Activated naive CD8-positive, alpha-beta T cell treated with anti-CD3 and anti-CD28 coated beads, Interleukin-2, amount 50 U/mL, for 24 hours (primary cell): ENCODE data around the gene FGF11.

ENCODE experiments used
- ATAC-seq: fragments of 150-1000 bp; cut with Tn5 transposase; one replicate; pipeline ENCODE4 v1.10.0; 2021
- DNase-seq: peaks from one replicate; pipeline ENCODE4 v3.0.0; 2021
- H3K27ac Mint-ChIP-seq: one replicate; pipeline ENCODE4 v1.8.0; 2021; ENCODE audit warnings: mild to moderate bottlenecking, mixed read lengths
- H3K27me3 Mint-ChIP-seq: one replicate; pipeline ENCODE4 v1.8.0; 2021; ENCODE audit warnings: mixed read lengths
- H3K36me3 Mint-ChIP-seq: one replicate; pipeline ENCODE4 v1.8.0; 2021; ENCODE audit warnings: low read depth, mixed read lengths
- H3K4me1 Mint-ChIP-seq: one replicate; pipeline ENCODE4 v1.8.0; 2021; ENCODE audit warnings: mixed read lengths
- H3K4me3 Mint-ChIP-seq: one replicate; pipeline ENCODE4 v1.8.0; 2021; ENCODE audit warnings: mild to moderate bottlenecking, moderate library complexity, mixed read lengths
- H3K9me3 Mint-ChIP-seq: one replicate; pipeline ENCODE4 v1.8.0; 2021; ENCODE audit warnings: mixed read lengths

The FGF11 gene

DNA sequence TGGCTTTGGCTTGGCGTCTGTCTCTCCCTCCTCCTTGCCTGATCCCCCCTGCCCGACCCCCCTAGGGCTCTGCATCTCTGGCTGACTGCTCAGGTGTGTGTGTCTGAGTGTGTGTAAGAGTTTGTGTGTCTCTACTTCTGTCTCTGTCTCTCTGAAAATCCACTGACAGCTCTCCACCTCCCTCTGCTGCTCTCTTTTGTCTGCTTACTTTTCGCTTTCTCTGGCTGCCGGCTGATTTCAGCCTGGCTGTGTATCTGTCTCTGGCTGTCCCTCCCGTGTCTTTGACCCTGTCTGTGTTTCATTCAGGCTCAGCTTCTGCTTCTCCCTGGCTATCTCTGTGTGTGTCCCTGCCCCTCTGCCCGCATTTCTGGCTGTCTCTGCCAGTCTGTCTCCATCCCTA, 23.0 kb upstream of the FGF11 start:
- DNase-seq, result no peak
- no peak overlapping the region for H3K4me3 Mint-ChIP-seq
- ATAC-seq, result no peak
- H3K27me3 Mint-ChIP-seq, result no peaks in the 10 kb centered on the region
- no peaks in the 10 kb centered on the region for H3K9me3 Mint-ChIP-seq
- no peaks in the 10 kb centered on the region for H3K4me1 Mint-ChIP-seq
- peak overlapping the region; percentile 2 for H3K27ac Mint-ChIP-seq
- no peaks in the 10 kb centered on the region for H3K36me3 Mint-ChIP-seq

- no peaks in the 10 kb centered on the region for H3K27me3 Mint-ChIP-seq
- no peaks in the 10 kb centered on the region for H3K36me3 Mint-ChIP-seq
- H3K4me3 Mint-ChIP-seq, result no peak overlapping the region
- no peak overlapping the region for H3K27ac Mint-ChIP-seq
- ATAC-seq (no peak), DNase-seq (no peak)
- no peaks in the 10 kb centered on the region for H3K9me3 Mint-ChIP-seq
- no peaks in the 10 kb centered on the region for H3K4me1 Mint-ChIP-seq
Observed at GRCh38 chr17:7417056-7417655, 22.2 kb upstream of the FGF11 start.

DNA sequence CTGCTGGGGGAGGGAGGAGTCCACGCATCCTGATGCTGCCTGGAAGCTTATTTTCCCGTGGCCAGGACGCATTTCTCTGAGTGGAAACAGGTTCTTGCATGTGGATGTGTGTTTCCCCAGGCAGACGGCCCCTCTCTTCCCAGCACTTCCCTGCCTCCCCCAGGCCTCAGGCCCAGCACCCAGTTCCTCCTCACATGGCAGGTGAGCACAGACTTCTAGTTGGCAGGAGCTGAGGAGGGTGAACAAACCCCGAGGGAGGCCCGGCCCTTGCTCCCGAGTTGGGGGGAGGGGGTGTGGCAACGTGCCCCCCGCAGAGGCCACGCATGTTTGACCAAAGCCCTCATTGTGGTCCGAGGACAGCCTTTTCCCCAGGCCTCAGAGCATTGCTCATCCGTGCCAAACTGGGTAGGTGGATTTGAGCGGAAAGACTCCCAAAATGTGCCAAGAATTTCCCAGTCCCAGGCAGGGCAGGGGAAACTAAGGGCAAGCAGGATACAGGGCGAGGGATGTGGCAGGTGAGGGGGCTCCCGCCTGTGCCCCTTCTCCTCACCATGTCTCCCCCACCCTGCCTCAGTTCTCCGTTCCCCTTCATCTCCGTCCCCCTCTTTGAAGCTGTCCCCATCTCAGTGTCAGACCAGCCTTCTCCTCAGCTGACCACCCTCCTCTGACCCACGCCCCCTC, 20.7 kb upstream of the FGF11 start:
- H3K4me3 Mint-ChIP-seq, result no peak overlapping the region
- ATAC-seq (no peak), DNase-seq (no peak)
- H3K36me3 Mint-ChIP-seq, result no peaks in the 10 kb centered on the region
- no peak overlapping the region for H3K27ac Mint-ChIP-seq
- H3K9me3 Mint-ChIP-seq, result no peaks in the 10 kb centered on the region
- no peaks in the 10 kb centered on the region for H3K4me1 Mint-ChIP-seq
- H3K27me3 Mint-ChIP-seq, result no peaks in the 10 kb centered on the region

- Mint-ChIP-seq H3K9me3 (no peaks in the 10 kb centered on the region), H3K4me3 (no peak within 1 kb of the TSS), H3K4me1 (no peaks in the 10 kb centered on the region), H3K36me3 (no peaks in the 10 kb centered on the region), H3K27ac (no peak within 1 kb of the TSS), H3K27me3 (no peaks in the 10 kb centered on the region)
- DNase-seq (no peak), ATAC-seq (no peak)
Observed at GRCh38 chr17:7419819-7420610, 19.3 kb upstream of the FGF11 start, which contains the start of gene SPEM1. SPEM1 (plus strand) TSS chr17:7420324; CDS start chr17:7420385, 61 bp downstream.

DNA sequence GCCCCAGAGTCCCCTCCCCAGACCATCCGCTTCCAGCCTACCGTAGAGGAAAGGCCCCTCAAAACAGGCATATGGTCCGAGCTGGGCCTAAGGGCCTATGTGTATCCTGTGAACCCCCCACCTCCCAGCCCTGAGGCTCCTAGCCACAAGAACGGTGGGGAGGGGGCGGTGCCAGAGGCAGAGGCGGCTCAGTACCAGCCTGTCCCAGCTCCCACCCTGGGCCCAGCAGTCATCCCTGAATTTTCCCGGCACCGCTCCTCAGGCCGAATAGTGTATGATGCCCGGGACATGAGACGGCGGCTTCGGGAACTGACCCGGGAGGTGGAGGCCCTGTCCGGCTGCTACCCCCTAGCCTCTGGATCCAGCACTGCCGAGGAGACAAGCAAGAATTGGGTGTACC, 18.1 kb upstream of the FGF11 start:
- H3K9me3 Mint-ChIP-seq, result no peaks in the 10 kb centered on the region
- H3K4me1 Mint-ChIP-seq, result no peaks in the 10 kb centered on the region
- H3K4me3 Mint-ChIP-seq, result no peak overlapping the region
- no peak for DNase-seq
- no peaks in the 10 kb centered on the region for H3K27me3 Mint-ChIP-seq
- no peak overlapping the region for H3K27ac Mint-ChIP-seq
- ATAC-seq, result no peak
- H3K36me3 Mint-ChIP-seq, result no peaks in the 10 kb centered on the region

- Mint-ChIP-seq H3K27ac (no peak overlapping the region), H3K9me3 (no peaks in the 10 kb centered on the region), H3K27me3 (no peaks in the 10 kb centered on the region), H3K4me1 (no peaks in the 10 kb centered on the region), H3K4me3 (no peak overlapping the region), H3K36me3 (no peaks in the 10 kb centered on the region)
- DNase-seq (no peak), ATAC-seq (no peak)
Observed at GRCh38 chr17:7423679-7424078, 15.6 kb upstream of the FGF11 start.

DNA sequence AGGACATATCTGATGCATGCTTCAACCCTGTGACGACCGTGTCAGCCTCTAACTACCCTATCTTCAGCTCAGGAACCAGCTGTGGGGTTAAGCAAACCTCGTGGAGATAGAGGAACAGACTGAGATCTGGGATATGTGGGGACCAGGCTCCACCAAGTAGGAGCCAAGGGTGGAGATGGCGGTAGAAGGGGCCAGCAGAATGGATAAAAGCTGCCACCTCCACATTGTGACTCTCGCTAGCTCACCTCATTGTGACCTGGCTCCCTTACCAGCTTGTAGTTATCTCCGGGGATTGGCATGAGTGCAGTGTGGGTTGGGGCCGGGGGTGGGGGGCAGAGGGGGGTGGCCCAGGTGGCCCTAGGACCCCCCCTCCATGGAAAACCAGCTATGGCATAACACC, 14.0 kb upstream of the FGF11 start, which contains the start of gene SPEM2:
TSS of gene SPEM2 (plus strand) at position 301 of the 400 bp plus-strand sequence. CDS start at position 374, 73 bp downstream.
- ATAC-seq, result no peak
- Mint-ChIP-seq H3K36me3 (no peaks in the 10 kb centered on the region), H3K4me3 (no peak within 1 kb of the TSS), H3K27me3 (no peaks in the 10 kb centered on the region), H3K4me1 (no peaks in the 10 kb centered on the region), H3K9me3 (no peaks in the 10 kb centered on the region), H3K27ac (no peak within 1 kb of the TSS)
- DNase-seq, result no peak

DNA sequence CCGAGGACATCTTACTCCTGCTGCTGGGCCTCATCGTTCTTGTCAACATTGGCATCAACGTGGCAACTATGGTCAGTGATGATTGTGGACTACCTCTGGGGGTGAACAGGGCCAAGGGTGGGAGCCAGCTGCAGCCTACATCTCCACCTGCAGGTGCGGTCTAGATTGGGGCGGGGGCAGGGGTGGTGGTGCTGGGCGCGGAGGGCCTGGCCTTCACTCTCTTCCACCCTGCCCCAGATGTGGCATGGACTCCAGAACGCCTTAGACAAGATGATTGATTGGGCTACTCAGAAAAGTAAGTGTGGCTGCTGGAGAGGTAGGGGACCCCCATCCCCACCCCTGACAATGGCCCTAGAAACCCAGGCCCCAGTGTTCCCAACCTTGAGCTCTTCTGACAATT, 13.6 kb upstream of the FGF11 start:
- ATAC-seq (no peak), DNase-seq (no peak)
- H3K4me3 Mint-ChIP-seq, result no peak overlapping the region
- H3K27me3 Mint-ChIP-seq, result no peaks in the 10 kb centered on the region
- H3K4me1 Mint-ChIP-seq, result no peaks in the 10 kb centered on the region
- H3K27ac Mint-ChIP-seq, result no peak overlapping the region
- no peaks in the 10 kb centered on the region for H3K36me3 Mint-ChIP-seq
- H3K9me3 Mint-ChIP-seq, result no peaks in the 10 kb centered on the region

DNA sequence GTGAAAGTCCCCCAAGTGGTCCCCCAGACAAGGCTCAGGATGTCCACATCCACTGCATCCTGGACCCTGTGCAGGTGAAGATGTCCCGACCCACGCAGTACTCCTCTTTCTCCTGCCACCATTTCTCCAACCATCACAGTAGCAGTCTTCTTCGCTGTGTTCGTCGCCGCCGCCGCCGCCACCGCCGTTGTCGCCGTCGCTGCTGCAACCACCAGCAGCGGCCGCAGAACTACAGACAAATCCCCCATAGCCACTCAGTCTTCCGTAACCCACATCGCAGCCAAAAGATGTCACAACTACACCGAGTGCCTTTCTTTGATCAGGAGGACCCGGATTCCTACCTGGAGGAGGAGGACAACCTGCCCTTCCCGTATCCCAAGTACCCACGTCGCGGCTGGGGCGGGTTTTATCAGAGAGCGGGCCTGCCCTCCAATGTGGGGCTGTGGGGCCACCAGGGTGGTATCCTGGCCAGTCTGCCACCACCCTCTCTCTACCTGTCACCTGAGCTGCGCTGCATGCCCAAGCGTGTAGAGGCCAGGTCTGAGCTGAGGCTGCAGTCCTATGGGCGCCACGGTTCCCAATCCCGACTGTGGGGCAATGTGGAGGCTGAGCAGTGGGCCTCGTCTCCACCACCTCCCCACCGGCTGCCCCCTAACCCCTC, 13.0 kb upstream of the FGF11 start:
- no peaks in the 10 kb centered on the region for H3K9me3 Mint-ChIP-seq
- H3K4me1 Mint-ChIP-seq, result no peaks in the 10 kb centered on the region
- H3K27me3 Mint-ChIP-seq, result no peaks in the 10 kb centered on the region
- no peak overlapping the region for H3K4me3 Mint-ChIP-seq
- no peak overlapping the region for H3K27ac Mint-ChIP-seq
- ATAC-seq (no peak), DNase-seq (no peak)
- H3K36me3 Mint-ChIP-seq, result no peaks in the 10 kb centered on the region

DNA sequence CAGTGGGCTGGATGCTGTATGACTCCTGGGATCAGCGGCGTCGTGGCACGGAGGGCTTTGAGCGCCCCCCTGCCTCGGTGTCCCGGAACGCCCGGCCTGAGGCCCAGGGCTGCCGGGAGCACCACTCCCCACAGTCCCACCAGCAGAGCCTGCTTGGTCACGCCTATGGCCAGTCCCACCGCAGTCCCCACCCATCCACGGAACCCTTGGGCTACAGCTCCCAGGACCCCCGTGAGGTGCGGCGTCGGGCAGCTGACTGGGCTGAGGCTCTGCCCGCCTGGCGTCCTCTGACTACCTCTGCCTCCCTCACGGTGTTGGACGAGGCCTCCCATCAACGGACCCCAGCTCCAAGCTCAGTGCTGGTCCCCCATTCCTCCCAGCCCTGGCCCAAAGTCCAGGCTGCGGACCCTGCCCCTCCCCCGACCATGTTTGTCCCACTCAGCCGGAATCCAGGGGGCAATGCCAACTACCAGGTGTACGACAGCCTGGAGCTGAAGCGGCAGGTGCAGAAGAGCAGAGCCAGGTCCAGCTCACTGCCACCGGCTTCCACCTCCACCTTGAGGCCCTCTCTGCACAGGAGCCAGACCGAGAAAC, 12.3 kb upstream of the FGF11 start:
- no peak overlapping the region for H3K27ac Mint-ChIP-seq
- no peaks in the 10 kb centered on the region for H3K9me3 Mint-ChIP-seq
- H3K4me1 Mint-ChIP-seq, result no peaks in the 10 kb centered on the region
- H3K27me3 Mint-ChIP-seq, result no peaks in the 10 kb centered on the region
- ATAC-seq (no peak), DNase-seq (no peak)
- no peak overlapping the region for H3K4me3 Mint-ChIP-seq
- H3K36me3 Mint-ChIP-seq, result no peaks in the 10 kb centered on the region

DNA sequence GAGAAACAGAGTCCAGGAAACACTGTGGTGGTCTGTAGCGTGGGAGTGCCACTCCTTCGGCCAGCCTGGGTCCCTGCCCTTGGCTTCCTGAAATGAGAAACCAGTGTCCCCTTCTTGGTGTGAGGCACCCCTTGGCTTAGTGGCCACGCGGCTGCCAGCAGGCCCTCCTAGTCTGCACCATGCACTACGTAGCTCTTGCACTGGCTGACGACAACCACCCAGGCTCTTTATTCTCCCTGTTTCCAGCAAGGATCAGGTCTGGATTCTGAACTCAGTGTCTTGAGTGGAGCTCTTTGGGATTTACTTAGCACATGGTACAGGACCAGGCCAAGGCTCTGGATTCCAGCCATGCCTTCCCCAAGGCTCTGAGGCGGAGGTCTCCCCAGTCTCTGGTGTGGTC, 11.8 kb upstream of the FGF11 start:
- H3K36me3 Mint-ChIP-seq, result no peaks in the 10 kb centered on the region
- no peak for DNase-seq
- no peaks in the 10 kb centered on the region for H3K27me3 Mint-ChIP-seq
- no peaks in the 10 kb centered on the region for H3K4me1 Mint-ChIP-seq
- no peak for ATAC-seq
- no peak overlapping the region for H3K4me3 Mint-ChIP-seq
- no peak overlapping the region for H3K27ac Mint-ChIP-seq
- H3K9me3 Mint-ChIP-seq, result no peaks in the 10 kb centered on the region

GRCh38 chr17:7428557-7428956, 10.8 kb upstream of the FGF11 start, which contains the start of gene SPEM3:
SPEM3 (plus strand) TSS chr17:7428857; CDS start chr17:7428903, 46 bp downstream.
- no peak for DNase-seq
- H3K27me3 Mint-ChIP-seq, result no peaks in the 10 kb centered on the region
- no peak within 1 kb of the TSS for H3K27ac Mint-ChIP-seq

DNA sequence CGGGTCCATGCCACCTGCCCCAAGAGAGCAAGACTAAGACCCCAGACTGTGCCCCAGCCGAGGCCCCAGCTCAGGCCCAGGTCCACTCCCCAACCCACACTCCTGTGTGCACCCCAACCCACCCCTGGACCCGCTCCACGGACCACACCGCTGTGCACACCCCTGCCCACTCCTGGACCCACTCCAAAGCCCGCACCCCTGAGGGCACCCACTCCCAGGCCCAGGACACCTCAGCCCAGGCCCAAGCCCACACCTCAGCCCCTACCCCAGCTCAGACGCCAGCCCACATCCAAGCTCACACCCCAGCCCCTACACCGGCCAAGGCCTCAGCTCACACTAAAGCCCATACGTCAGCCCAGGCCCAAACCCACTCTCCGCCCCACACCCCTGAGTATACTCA, 9.6 kb upstream of the FGF11 start:
- H3K4me3 Mint-ChIP-seq, result no peak overlapping the region
- no peaks in the 10 kb centered on the region for H3K36me3 Mint-ChIP-seq
- H3K27me3 Mint-ChIP-seq, result no peaks in the 10 kb centered on the region
- no peak for DNase-seq
- H3K9me3 Mint-ChIP-seq, result no peaks in the 10 kb centered on the region
- H3K27ac Mint-ChIP-seq, result no peak overlapping the region
- ATAC-seq, result no peak
- no peaks in the 10 kb centered on the region for H3K4me1 Mint-ChIP-seq

More at GRCh38 chr17:7428557-7428956, 10.8 kb upstream of the FGF11 start, which contains the start of gene SPEM3:
- Mint-ChIP-seq H3K9me3 (no peaks in the 10 kb centered on the region), H3K4me3 (no peak within 1 kb of the TSS), H3K36me3 (no peaks in the 10 kb centered on the region), H3K4me1 (no peaks in the 10 kb centered on the region)
- no peak for ATAC-seq

DNA sequence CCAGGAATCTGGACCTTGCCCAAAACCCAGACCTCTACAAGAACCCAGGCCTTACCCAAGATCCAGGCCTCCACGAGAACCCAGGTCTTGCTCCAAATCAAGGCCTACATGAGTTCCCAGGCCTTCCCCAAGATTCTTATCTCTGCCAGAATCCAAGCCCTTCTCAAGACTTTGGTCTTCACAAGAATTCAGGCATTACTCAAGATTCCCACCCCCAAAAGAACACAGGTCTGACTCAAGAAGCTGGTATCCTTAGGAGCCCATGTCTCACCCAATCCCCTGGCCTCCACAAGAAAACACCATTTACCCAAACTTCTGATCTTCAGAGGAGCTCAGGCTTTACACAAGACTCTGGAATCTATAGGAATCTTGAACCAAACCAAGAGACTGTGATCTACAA, 8.1 kb upstream of the FGF11 start:
- Mint-ChIP-seq H3K4me1 (peaks cover 10% of the 10 kb centered on the region), H3K27ac (no peak overlapping the region), H3K36me3 (no peaks in the 10 kb centered on the region), H3K4me3 (no peak overlapping the region), H3K9me3 (no peaks in the 10 kb centered on the region), H3K27me3 (no peaks in the 10 kb centered on the region)
- ATAC-seq (no peak), DNase-seq (no peak)
